ENCODE measurements around the gene UVRAG. TPM values are rescaled to one million over a fixed set of nuclear protein-coding genes. Genes with fewer than 3 reads are reported as not detected.

The UVRAG gene
- total RNA-seq, 1 experiment from 2014 or later = 13.0 TPM

DNA sequence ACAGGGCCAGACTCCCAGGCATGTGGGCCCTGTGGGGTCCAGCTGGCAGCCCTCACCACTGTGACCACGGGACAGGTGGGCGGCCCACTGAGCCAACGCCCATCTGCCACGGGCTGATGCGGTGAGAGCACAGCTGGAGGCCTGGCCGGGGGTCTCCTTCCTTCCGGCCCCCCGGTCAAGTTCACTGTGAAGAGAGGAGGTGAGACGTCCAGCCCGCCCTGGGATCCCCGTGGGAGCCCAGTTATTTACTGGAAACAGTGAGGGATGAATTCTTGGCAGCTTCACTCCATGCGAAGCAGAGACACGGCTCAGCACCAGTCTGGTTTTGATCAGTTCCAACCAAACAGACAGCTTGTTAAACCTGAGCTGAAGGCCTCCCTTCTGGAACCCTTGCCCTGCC is 352.6 kb downstream of the UVRAG start:
- H3K36me3 ChIP-seq (ENCODE audit: low read depth, low read length) = no peaks in the 10 kb centered on the region
- BruUV-seq (replicated peaks) = no TSS peak
- H3K4me1 ChIP-seq (ENCODE audit: insufficient read depth, low read length) = no peaks in the 10 kb centered on the region
- no peaks in the 10 kb centered on the region for H4K20me1 ChIP-seq (ENCODE audit: low read length)
- H3K4me3 ChIP-seq (ENCODE audit: low read length) = no peak overlapping the region
- DNase-seq = no peak
- no peaks in the 10 kb centered on the region for H3K79me2 ChIP-seq (ENCODE audit: low read length)
- POLR2A ChIA-PET (ENCODE audit: unreplicated experiment) = no interaction called here
- H3K9ac ChIP-seq (ENCODE audit: low read length) = no peak overlapping the region
- H2AFZ ChIP-seq (ENCODE audit: low read length) = no peak overlapping the region
- H3K9me2 ChIP-seq (replicated peaks; ENCODE audit: low read length) = no peaks in the 10 kb centered on the region
- intact Hi-C loops (cut with micrococcal nuclease) = no loop called here
- no peaks in the 10 kb centered on the region for H3K27me3 ChIP-seq (ENCODE audit: low read length)
- no peak for ATAC-seq
- CTCF ChIA-PET = no interaction called here
- no peaks in the 10 kb centered on the region for H3F3A ChIP-seq (ENCODE audit: low read length, unreplicated experiment)
- H3K4me2 ChIP-seq (ENCODE audit: low read length) = no peak overlapping the region
- no peak overlapping the region for H3K27ac ChIP-seq (ENCODE audit: low read length)
- no peaks in the 10 kb centered on the region for H3K9me3 ChIP-seq (ENCODE audit: low read length)
- no peak for TF ChIP-seq EZH2phosphoT487 (IDR thresholded peaks at IDR 0.05; ENCODE audit: borderline replicate concordance, low read length)
- no peak for TF ChIP-seq CTCF (conservative IDR thresholded peaks at IDR 0.05; ENCODE audit: low read depth, low read length)
- TF ChIP-seq EZH2 (IDR thresholded peaks at IDR 0.05; ENCODE audit: low read length, unreplicated experiment) = no peak

DNA sequence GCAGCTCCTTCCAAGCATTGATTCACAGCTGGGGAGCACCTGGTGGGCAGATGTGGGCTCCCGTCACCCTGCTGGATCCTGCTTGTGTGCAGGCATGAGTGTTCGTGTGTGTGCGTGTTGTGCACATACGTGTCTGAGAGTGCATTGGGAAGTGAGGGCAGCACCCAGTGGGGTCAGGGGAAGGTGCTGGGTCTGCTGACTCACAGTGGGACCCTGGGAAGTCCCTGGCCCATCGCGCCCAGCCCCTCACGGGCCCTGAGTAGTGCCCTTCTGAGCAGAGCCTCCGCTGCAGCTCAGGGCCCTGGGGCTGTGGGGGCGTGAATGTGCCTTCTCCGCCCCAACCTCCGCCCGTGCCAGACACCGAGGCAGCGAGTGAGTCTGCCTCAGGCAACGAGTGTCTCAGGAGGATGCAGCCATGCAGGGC is 354.5 kb downstream of the UVRAG start:
- intact Hi-C loops (cut with micrococcal nuclease) = no loop called here
- H4K20me1 ChIP-seq (ENCODE audit: low read length) = no peaks in the 10 kb centered on the region
- POLR2A ChIA-PET (ENCODE audit: unreplicated experiment) = no interaction called here
- TF ChIP-seq EZH2phosphoT487 (IDR thresholded peaks at IDR 0.05; ENCODE audit: borderline replicate concordance, low read length) = no peak
- TF ChIP-seq EZH2 (IDR thresholded peaks at IDR 0.05; ENCODE audit: low read length, unreplicated experiment) = no peak
- TF ChIP-seq CTCF (conservative IDR thresholded peaks at IDR 0.05; ENCODE audit: low read depth, low read length) = no peak
- ATAC-seq (no peak), DNase-seq (no peak)
- no peaks in the 10 kb centered on the region for H3K4me1 ChIP-seq (ENCODE audit: insufficient read depth, low read length)
- no peak overlapping the region for H2AFZ ChIP-seq (ENCODE audit: low read length)
- H3K9ac ChIP-seq (ENCODE audit: low read length) = no peak overlapping the region
- BruUV-seq (replicated peaks) = no TSS peak
- no peaks in the 10 kb centered on the region for H3K9me3 ChIP-seq (ENCODE audit: low read length)
- no peaks in the 10 kb centered on the region for H3K27me3 ChIP-seq (ENCODE audit: low read length)
- H3F3A ChIP-seq (ENCODE audit: low read length, unreplicated experiment) = no peaks in the 10 kb centered on the region
- H3K4me2 ChIP-seq (ENCODE audit: low read length) = no peak overlapping the region
- no peak overlapping the region for H3K4me3 ChIP-seq (ENCODE audit: low read length)
- CTCF ChIA-PET = no interaction called here
- no peaks in the 10 kb centered on the region for H3K79me2 ChIP-seq (ENCODE audit: low read length)
- H3K36me3 ChIP-seq (ENCODE audit: low read depth, low read length) = no peaks in the 10 kb centered on the region
- H3K9me2 ChIP-seq (replicated peaks; ENCODE audit: low read length) = no peaks in the 10 kb centered on the region
- H3K27ac ChIP-seq (ENCODE audit: low read length) = no peak overlapping the region

DNA sequence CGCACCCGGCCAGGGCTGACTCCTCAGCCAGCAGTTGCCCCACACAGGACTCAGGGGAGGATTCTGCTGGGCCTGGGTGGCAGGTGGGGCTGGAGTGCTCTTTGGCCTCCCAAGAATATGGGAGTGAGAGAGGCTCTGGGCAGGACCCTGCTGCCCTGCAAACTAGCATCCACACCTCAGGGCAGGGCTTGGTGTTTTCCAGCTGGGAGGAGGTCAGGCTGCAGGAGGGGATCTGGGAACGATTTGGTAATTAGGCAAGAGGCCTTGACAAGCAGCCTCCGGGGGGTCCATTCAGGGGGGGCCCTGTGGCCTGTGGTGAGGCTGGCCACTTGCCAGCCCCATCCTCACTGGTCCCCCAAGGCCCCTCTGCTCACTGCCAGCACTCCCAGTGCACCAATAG is 355.5 kb downstream of the UVRAG start:
- CTCF ChIA-PET = no interaction called here

More for the DNA sequence above, 355.5 kb downstream of the UVRAG start:
- no peak for TF ChIP-seq EZH2 (IDR thresholded peaks at IDR 0.05; ENCODE audit: low read length, unreplicated experiment)
- TF ChIP-seq EZH2phosphoT487 (IDR thresholded peaks at IDR 0.05; ENCODE audit: borderline replicate concordance, low read length) = no peak
- H3K9me3 ChIP-seq (ENCODE audit: low read length) = no peaks in the 10 kb centered on the region
- no peak overlapping the region for H3K27ac ChIP-seq (ENCODE audit: low read length)
- no peaks in the 10 kb centered on the region for H3F3A ChIP-seq (ENCODE audit: low read length, unreplicated experiment)
- no peak overlapping the region for H3K4me3 ChIP-seq (ENCODE audit: low read length)
- intact Hi-C loops (cut with micrococcal nuclease) = no loop called here
- DNase-seq (no peak), ATAC-seq (no peak)
- H2AFZ ChIP-seq (ENCODE audit: low read length) = no peak overlapping the region
- no peak overlapping the region for H3K4me2 ChIP-seq (ENCODE audit: low read length)
- no peaks in the 10 kb centered on the region for H3K27me3 ChIP-seq (ENCODE audit: low read length)
- H3K4me1 ChIP-seq (ENCODE audit: insufficient read depth, low read length) = no peaks in the 10 kb centered on the region
- POLR2A ChIA-PET (ENCODE audit: unreplicated experiment) = no interaction called here
- no peaks in the 10 kb centered on the region for H3K79me2 ChIP-seq (ENCODE audit: low read length)
- no peaks in the 10 kb centered on the region for H3K36me3 ChIP-seq (ENCODE audit: low read depth, low read length)
- H3K9ac ChIP-seq (ENCODE audit: low read length) = no peak overlapping the region
- BruUV-seq (replicated peaks) = no TSS peak
- H3K9me2 ChIP-seq (replicated peaks; ENCODE audit: low read length) = no peaks in the 10 kb centered on the region
- no peaks in the 10 kb centered on the region for H4K20me1 ChIP-seq (ENCODE audit: low read length)

Measured in PC-3 (cell line).